Rectal smooth muscle tissue (tissue), 1 donor: ENCODE results near the gene SMIM8.

Experiments
- H3K27ac ChIP-seq: one replicate; pipeline ENCODE4 v1.7.0; 2013; ENCODE audit warnings: low read depth, low read length, inconsistent platforms
- H3K27me3 ChIP-seq: one replicate; pipeline ENCODE4 v1.7.0; 2013; ENCODE audit warnings: low read length; ENCODE audit not compliant: control insufficient read depth, insufficient read depth
- H3K36me3 ChIP-seq: one replicate; pipeline ENCODE4 v1.7.0; 2013; ENCODE audit warnings: low read length; ENCODE audit not compliant: control insufficient read depth, insufficient read depth
- H3K4me1 ChIP-seq: one replicate; pipeline ENCODE4 v1.7.0; 2013; ENCODE audit warnings: low read length; ENCODE audit not compliant: control insufficient read depth, insufficient read depth
- H3K4me3 ChIP-seq: one replicate; pipeline ENCODE4 v1.7.0; 2013; ENCODE audit warnings: low read length
- H3K9ac ChIP-seq: one replicate; pipeline ENCODE4 v1.7.0; 2013; ENCODE audit warnings: low read length

The SMIM8 gene

GRCh38 chr6:87322304-87323212, at the start of gene SMIM8:
Gene SMIM8, plus strand, starts transcription at chr6:87322588. Its CDS starts 14,444 bp downstream, at chr6:87337032.
- Histone ChIP-seq H3K9ac (peak within 1 kb of the TSS; percentile 95), H3K27ac (peak within 1 kb of the TSS; percentile 56), H3K36me3 (no peaks in the 10 kb centered on the region), H3K4me3 (peak within 1 kb of the TSS; percentile 98), H3K4me1 (no peaks in the 10 kb centered on the region), H3K27me3 (no peaks in the 10 kb centered on the region)

- no peaks in the 10 kb centered on the region for H3K4me1 ChIP-seq
- H3K36me3 ChIP-seq, result no peaks in the 10 kb centered on the region
- H3K9ac ChIP-seq, result no peak overlapping the region
- H3K4me3 ChIP-seq, result no peak overlapping the region
- H3K27ac ChIP-seq, result no peak overlapping the region
- H3K27me3 ChIP-seq, result no peaks in the 10 kb centered on the region
Observed at GRCh38 chr6:87274660-87275274, 47.6 kb upstream of the SMIM8 start.

- no peaks in the 10 kb centered on the region for H3K4me1 ChIP-seq
- H3K36me3 ChIP-seq, result no peaks in the 10 kb centered on the region
- no peak overlapping the region for H3K9ac ChIP-seq
- no peak overlapping the region for H3K27ac ChIP-seq
- no peaks in the 10 kb centered on the region for H3K27me3 ChIP-seq
- H3K4me3 ChIP-seq, result no peak overlapping the region
Observed at GRCh38 chr6:87276624-87277023, 45.8 kb upstream of the SMIM8 start.

GRCh38 chr6:87277123-87277522, 45.3 kb upstream of the SMIM8 start:
- Histone ChIP-seq H3K27ac (no peak overlapping the region), H3K9ac (no peak overlapping the region), H3K36me3 (no peaks in the 10 kb centered on the region), H3K4me3 (no peak overlapping the region), H3K27me3 (no peaks in the 10 kb centered on the region), H3K4me1 (no peaks in the 10 kb centered on the region)

- Histone ChIP-seq H3K4me3 (no peak overlapping the region), H3K27ac (no peak overlapping the region), H3K27me3 (no peaks in the 10 kb centered on the region), H3K36me3 (no peaks in the 10 kb centered on the region), H3K4me1 (no peaks in the 10 kb centered on the region), H3K9ac (no peak overlapping the region)
Observed at GRCh38 chr6:87279196-87279595, 43.2 kb upstream of the SMIM8 start.

- no peak overlapping the region for H3K27ac ChIP-seq
- no peak overlapping the region for H3K4me3 ChIP-seq
- H3K27me3 ChIP-seq, result no peaks in the 10 kb centered on the region
- no peaks in the 10 kb centered on the region for H3K4me1 ChIP-seq
- H3K36me3 ChIP-seq, result no peaks in the 10 kb centered on the region
- H3K9ac ChIP-seq, result no peak overlapping the region
Observed at GRCh38 chr6:87281426-87281825, 41.0 kb upstream of the SMIM8 start.

GRCh38 chr6:87282743-87283142, 39.6 kb upstream of the SMIM8 start:
- Histone ChIP-seq H3K9ac (no peak overlapping the region), H3K27ac (no peak overlapping the region), H3K36me3 (no peaks in the 10 kb centered on the region), H3K4me3 (no peak overlapping the region), H3K4me1 (no peaks in the 10 kb centered on the region), H3K27me3 (no peaks in the 10 kb centered on the region)

GRCh38 chr6:87283461-87283860, 38.9 kb upstream of the SMIM8 start:
- Histone ChIP-seq H3K27ac (no peak overlapping the region), H3K4me3 (no peak overlapping the region), H3K4me1 (no peaks in the 10 kb centered on the region), H3K9ac (no peak overlapping the region), H3K36me3 (no peaks in the 10 kb centered on the region), H3K27me3 (no peaks in the 10 kb centered on the region)

GRCh38 chr6:87287251-87287650, 35.1 kb upstream of the SMIM8 start:
- Histone ChIP-seq H3K27ac (no peak overlapping the region), H3K27me3 (no peaks in the 10 kb centered on the region), H3K36me3 (no peaks in the 10 kb centered on the region), H3K4me3 (no peak overlapping the region), H3K4me1 (no peaks in the 10 kb centered on the region), H3K9ac (no peak overlapping the region)

- Histone ChIP-seq H3K9ac (no peak overlapping the region), H3K36me3 (no peaks in the 10 kb centered on the region), H3K4me3 (no peak overlapping the region), H3K27ac (no peak overlapping the region), H3K4me1 (no peaks in the 10 kb centered on the region), H3K27me3 (no peaks in the 10 kb centered on the region)
Observed at GRCh38 chr6:87289571-87289970, 32.8 kb upstream of the SMIM8 start.

- H3K4me1 ChIP-seq, result no peaks in the 10 kb centered on the region
- no peaks in the 10 kb centered on the region for H3K36me3 ChIP-seq
- H3K9ac ChIP-seq, result no peak overlapping the region
- no peak overlapping the region for H3K27ac ChIP-seq
- no peaks in the 10 kb centered on the region for H3K27me3 ChIP-seq
- H3K4me3 ChIP-seq, result no peak overlapping the region
Observed at GRCh38 chr6:87291883-87292282, 30.5 kb upstream of the SMIM8 start.

- Histone ChIP-seq H3K27ac (no peak overlapping the region), H3K9ac (no peak overlapping the region), H3K27me3 (no peaks in the 10 kb centered on the region), H3K4me3 (no peak overlapping the region), H3K4me1 (no peaks in the 10 kb centered on the region), H3K36me3 (no peaks in the 10 kb centered on the region)
Observed at GRCh38 chr6:87293526-87293925, 28.9 kb upstream of the SMIM8 start.

- H3K4me1 ChIP-seq, result no peaks in the 10 kb centered on the region
- no peaks in the 10 kb centered on the region for H3K36me3 ChIP-seq
- no peak overlapping the region for H3K27ac ChIP-seq
- H3K9ac ChIP-seq, result no peak overlapping the region
- no peaks in the 10 kb centered on the region for H3K27me3 ChIP-seq
- no peak overlapping the region for H3K4me3 ChIP-seq
Observed at GRCh38 chr6:87297119-87297518, 25.3 kb upstream of the SMIM8 start.
